ENCODE measurements around the gene CLIC6. TPM values are rescaled to one million over a fixed set of nuclear protein-coding genes. Genes with fewer than 3 reads are reported as not detected.

Gene CLIC6
- total RNA-seq, 4 donors from 2014 or later, result 3.9 to 23.9 (median 8.0) TPM

DNA sequence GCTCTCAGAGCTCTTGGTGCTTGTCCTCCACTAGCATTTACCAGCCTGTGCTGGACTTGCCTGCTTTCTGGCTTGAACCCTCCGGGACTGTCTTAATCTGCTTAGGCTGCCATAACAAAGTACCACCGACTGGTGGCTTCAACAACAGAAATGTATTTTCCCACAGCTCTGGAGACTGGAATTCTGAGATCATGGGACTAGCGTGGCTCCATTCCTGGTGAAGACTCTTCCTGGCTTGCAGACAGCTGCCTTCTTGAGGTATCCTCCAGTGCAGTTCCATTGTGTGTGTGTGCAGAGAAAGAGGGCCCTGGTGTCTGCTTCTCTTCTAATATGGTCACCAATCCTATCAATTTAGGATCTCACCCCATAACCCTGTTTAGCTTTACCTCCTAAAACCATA, 31.8 kb upstream of the CLIC6 start:
- TF ChIP-seq CTCF (IDR thresholded peaks at IDR 0.05) (no peak), POLR2A (IDR thresholded peaks at IDR 0.05) (no peak)
- WGBS, 2 donors, result 83 to 89% methylated on average over 3 of the region's 3 CpGs
- H3K4me3 ChIP-seq (replicated peaks in 1 of 3), result no peak overlapping the region
- no peaks in the 10 kb centered on the region for H3K27me3 ChIP-seq
- no peaks in the 10 kb centered on the region for H3K36me3 ChIP-seq
- intact Hi-C loops (cut with DNase I), result no loop called here
- no peak for DNase-seq
- no peak overlapping the region for H3K27ac ChIP-seq
- H3K9me3 ChIP-seq, result no peaks in the 10 kb centered on the region
- H3K4me1 ChIP-seq, result peaks cover 0 to 8% of the 10 kb centered on the region in 2 donors

- TF ChIP-seq POLR2A (IDR thresholded peaks at IDR 0.05) (no peak), CTCF (IDR thresholded peaks at IDR 0.05) (no peak)
- H3K36me3 ChIP-seq, result no peaks in the 10 kb centered on the region
- H3K4me3 ChIP-seq (replicated peaks in 1 of 3), result no peak overlapping the region
- H3K9me3 ChIP-seq, result no peaks in the 10 kb centered on the region
- intact Hi-C loops (cut with DNase I), result no loop called here
- 92 to 100% methylated on average over 1 of the region's 1 CpG for WGBS, 2 donors
- DNase-seq, result no peak
- H3K27ac ChIP-seq, result no peak overlapping the region
- peaks cover 0 to 8% of the 10 kb centered on the region in 2 donors for H3K4me1 ChIP-seq
- H3K27me3 ChIP-seq, result no peaks in the 10 kb centered on the region
Measured at GRCh38 chr21:34639250-34639649, 29.5 kb upstream of the CLIC6 start.

DNA sequence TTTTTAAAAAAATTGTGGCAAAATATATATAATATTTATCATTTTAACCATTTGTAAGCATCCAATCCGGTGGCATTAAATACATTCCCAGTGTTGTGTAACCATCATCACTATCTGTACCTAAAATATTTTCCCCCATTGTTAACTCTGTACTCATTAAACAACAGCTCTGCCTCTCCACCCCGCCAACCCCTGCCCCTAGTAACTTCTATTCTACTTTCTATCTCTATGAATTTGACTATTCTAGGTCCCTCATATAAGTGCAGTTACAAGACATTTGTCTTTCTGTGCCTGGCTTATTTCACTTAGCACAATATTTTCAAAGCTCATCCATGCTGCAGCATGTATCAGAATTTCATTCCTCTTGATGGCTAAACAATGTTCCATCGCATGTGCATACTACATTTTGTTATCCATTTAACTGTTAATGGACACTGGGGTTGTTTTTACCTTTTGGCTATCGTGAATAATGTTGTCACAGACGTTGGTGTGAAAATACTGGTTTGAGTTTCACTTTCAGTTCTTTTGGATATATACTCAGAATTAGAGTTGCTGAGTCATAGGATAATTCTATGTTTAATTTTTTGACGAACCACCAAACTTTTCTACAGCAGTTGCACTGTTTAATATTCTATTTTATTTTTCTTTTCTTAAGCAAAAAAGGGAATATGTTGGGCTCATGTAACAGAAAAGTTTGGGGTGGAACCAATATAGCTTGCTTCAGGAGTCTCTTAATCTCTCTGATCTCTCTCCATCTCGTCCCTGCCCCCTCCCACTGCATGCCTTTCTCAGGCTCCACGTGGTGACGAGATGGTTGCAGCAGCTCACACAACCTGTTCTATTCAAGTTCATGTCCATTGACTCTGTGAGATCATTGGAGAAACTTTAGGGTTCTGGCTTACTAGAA, 28.7 kb upstream of the CLIC6 start:
- DNase-seq, result no peak
- Histone ChIP-seq H3K9me3 (no peaks in the 10 kb centered on the region), H3K27ac (no peak overlapping the region), H3K4me1 (peaks cover 4 to 12% of the 10 kb centered on the region in 2 donors), H3K36me3 (no peaks in the 10 kb centered on the region), H3K27me3 (no peaks in the 10 kb centered on the region), H3K4me3 (replicated peaks in 1 of 3) (no peak overlapping the region)
- intact Hi-C loops (cut with DNase I), result no loop called here
- no peak for TF ChIP-seq CTCF (IDR thresholded peaks at IDR 0.05)
- TF ChIP-seq POLR2A (IDR thresholded peaks at IDR 0.05), result no peak
- 63 to 67% methylated on average over 9 of the region's 9 CpGs for WGBS, 2 donors

- Histone ChIP-seq H3K9me3 (no peaks in the 10 kb centered on the region), H3K27ac (no peak overlapping the region), H3K36me3 (no peaks in the 10 kb centered on the region), H3K4me1 (peaks cover 4 to 12% of the 10 kb centered on the region in 2 donors), H3K27me3 (no peaks in the 10 kb centered on the region), H3K4me3 (replicated peaks in 1 of 3) (no peak overlapping the region)
- TF ChIP-seq POLR2A (IDR thresholded peaks at IDR 0.05) (no peak), CTCF (IDR thresholded peaks at IDR 0.05) (no peak)
- no peak for DNase-seq
- intact Hi-C loops (cut with DNase I), result no loop called here
- 44 to 54% methylated on average over 4 of the region's 4 CpGs for WGBS, 2 donors
Measured at GRCh38 chr21:34640858-34641257, 27.9 kb upstream of the CLIC6 start.
